Measurements from ENCODE around the gene IL17C.

The IL17C gene, protein sequence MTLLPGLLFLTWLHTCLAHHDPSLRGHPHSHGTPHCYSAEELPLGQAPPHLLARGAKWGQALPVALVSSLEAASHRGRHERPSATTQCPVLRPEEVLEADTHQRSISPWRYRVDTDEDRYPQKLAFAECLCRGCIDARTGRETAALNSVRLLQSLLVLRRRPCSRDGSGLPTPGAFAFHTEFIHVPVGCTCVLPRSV

GRCh38 chr16:88638323-88639230, at the start of gene IL17C:
IL17C (plus strand) TSS chr16:88638572; CDS start chr16:88638642, 70 bp downstream.
- Mint-ChIP-seq H3K4me1 (peaks cover 89% of the 10 kb centered on the region), H3K36me3 (peaks cover 16% of the 10 kb centered on the region), H3K27ac (peak within 1 kb of the TSS; percentile 16), H3K9me3 (peaks cover 3% of the 10 kb centered on the region), H3K4me3 (peak within 1 kb of the TSS; percentile 40), H3K27me3 (peaks cover 9% of the 10 kb centered on the region)
- no peak for ATAC-seq

GRCh38 chr16:88588754-88589153, 49.6 kb upstream of the IL17C start:
- no peak overlapping the region for H3K4me3 Mint-ChIP-seq
- no peaks in the 10 kb centered on the region for H3K27me3 Mint-ChIP-seq
- peaks cover 29% of the 10 kb centered on the region for H3K4me1 Mint-ChIP-seq
- ATAC-seq: no peak
- H3K27ac Mint-ChIP-seq: no peak overlapping the region
- peaks cover 54% of the 10 kb centered on the region for H3K36me3 Mint-ChIP-seq
- no peaks in the 10 kb centered on the region for H3K9me3 Mint-ChIP-seq

GRCh38 chr16:88589441-88589840, 48.9 kb upstream of the IL17C start:
- ATAC-seq: no peak
- no peak overlapping the region for H3K27ac Mint-ChIP-seq
- H3K27me3 Mint-ChIP-seq: no peaks in the 10 kb centered on the region
- no peaks in the 10 kb centered on the region for H3K9me3 Mint-ChIP-seq
- H3K36me3 Mint-ChIP-seq: peaks cover 53% of the 10 kb centered on the region
- peaks cover 28% of the 10 kb centered on the region for H3K4me1 Mint-ChIP-seq
- H3K4me3 Mint-ChIP-seq: no peak overlapping the region

DNA sequence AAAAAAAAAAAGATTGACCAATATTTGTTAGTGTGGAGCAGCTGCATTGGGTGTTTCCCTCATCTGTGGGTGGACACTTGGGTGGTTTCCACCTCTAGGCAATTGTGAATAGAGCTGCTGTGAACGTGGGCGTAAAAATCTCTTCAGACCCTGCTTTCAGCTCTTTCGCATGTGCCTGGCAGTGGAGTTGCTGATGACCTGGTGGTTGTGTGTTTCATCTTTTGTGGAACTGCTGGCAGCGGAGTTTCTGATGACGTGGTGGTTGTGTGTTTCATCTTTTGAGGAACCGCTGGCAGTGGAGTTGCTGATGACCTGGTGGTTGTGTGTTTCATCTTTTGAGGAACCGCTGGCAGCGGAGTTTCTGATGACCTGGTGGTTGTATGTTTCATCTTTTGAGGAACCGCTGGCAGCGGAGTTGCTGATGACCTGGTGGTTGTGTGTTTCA, 46.8 kb upstream of the IL17C start:
- Mint-ChIP-seq H3K36me3 (peaks cover 46% of the 10 kb centered on the region), H3K27me3 (no peaks in the 10 kb centered on the region), H3K9me3 (no peaks in the 10 kb centered on the region), H3K27ac (peak overlapping the region; percentile 76), H3K4me3 (peak overlapping the region; percentile 1), H3K4me1 (peaks cover 18% of the 10 kb centered on the region)
- ATAC-seq: peak; percentile 98

- Mint-ChIP-seq H3K36me3 (peaks cover 32% of the 10 kb centered on the region), H3K4me1 (peaks cover 26% of the 10 kb centered on the region), H3K27ac (no peak overlapping the region), H3K9me3 (no peaks in the 10 kb centered on the region), H3K4me3 (no peak overlapping the region), H3K27me3 (no peaks in the 10 kb centered on the region)
- no peak for ATAC-seq
Observed at GRCh38 chr16:88593061-88593460, 45.3 kb upstream of the IL17C start.

DNA sequence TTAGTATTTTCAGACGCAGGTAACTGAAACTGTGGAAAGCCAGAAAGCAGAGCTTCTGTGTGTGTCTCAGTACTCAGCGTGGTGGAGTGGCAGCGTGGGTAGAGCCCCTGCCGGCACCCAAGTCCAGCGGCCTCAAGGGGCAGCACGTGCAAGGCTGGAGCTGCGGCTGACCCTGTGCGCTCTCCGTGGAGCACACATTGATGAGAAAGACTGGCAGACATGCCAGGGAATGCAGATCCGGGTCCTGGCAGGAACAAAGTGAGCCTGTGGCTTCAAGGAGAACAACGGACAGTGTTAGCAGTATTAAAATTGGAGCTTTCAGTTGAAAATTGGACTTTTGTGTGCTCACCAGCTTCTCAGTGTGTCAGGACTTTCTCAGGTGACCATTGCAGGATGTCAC, 44.9 kb upstream of the IL17C start:
- no peaks in the 10 kb centered on the region for H3K27me3 Mint-ChIP-seq
- H3K36me3 Mint-ChIP-seq: peaks cover 28% of the 10 kb centered on the region
- H3K27ac Mint-ChIP-seq: no peak overlapping the region
- H3K4me1 Mint-ChIP-seq: peaks cover 30% of the 10 kb centered on the region
- H3K4me3 Mint-ChIP-seq: no peak overlapping the region
- ATAC-seq: no peak
- no peaks in the 10 kb centered on the region for H3K9me3 Mint-ChIP-seq

DNA sequence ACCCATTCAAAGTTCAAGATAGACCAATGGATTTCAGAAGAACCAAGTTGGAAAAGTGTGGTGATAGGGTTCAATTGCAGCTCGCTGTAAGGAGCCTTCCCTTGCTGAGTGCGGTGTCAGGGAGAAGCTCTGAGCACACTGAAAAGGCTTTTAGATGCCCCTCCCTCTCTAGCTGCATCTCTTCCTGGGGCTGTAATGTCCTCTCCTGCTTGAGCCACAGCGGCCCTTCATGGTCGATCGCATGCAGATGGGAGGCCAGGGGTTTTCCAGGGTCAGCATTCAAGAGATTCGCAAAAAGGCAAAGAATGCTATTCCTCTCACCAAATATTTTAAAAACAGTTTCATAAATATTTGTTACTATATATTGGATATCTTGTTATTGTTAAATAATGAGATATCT, 44.5 kb upstream of the IL17C start:
- H3K27me3 Mint-ChIP-seq: no peaks in the 10 kb centered on the region

DNA sequence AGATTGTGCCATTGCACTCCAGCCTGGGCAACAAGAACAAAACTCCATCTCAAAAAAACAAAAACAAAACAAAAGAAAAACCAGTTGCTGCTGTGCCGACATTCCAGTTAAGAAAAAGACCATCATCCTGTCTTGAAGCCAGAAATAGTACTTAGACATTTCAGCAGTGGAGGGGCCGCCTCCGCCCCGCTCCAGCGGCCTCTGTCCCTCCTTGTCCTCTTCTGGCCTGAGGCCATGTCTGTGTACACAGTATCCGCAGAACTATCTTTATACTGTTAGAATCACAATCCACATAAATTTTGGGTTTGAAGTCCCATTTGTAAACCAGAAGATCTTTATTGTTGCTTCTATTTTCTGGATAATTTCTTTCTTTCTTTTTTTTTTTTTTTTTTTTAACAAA, 43.3 kb upstream of the IL17C start:
- Mint-ChIP-seq H3K4me1 (peaks cover 30% of the 10 kb centered on the region), H3K27me3 (no peaks in the 10 kb centered on the region), H3K4me3 (no peak overlapping the region), H3K9me3 (no peaks in the 10 kb centered on the region), H3K36me3 (peaks cover 29% of the 10 kb centered on the region), H3K27ac (no peak overlapping the region)
- no peak for ATAC-seq

More for the DNA sequence above, 44.5 kb upstream of the IL17C start:
- Mint-ChIP-seq H3K36me3 (peaks cover 26% of the 10 kb centered on the region), H3K4me1 (peaks cover 30% of the 10 kb centered on the region), H3K4me3 (no peak overlapping the region), H3K9me3 (no peaks in the 10 kb centered on the region), H3K27ac (no peak overlapping the region)
- ATAC-seq: no peak

DNA sequence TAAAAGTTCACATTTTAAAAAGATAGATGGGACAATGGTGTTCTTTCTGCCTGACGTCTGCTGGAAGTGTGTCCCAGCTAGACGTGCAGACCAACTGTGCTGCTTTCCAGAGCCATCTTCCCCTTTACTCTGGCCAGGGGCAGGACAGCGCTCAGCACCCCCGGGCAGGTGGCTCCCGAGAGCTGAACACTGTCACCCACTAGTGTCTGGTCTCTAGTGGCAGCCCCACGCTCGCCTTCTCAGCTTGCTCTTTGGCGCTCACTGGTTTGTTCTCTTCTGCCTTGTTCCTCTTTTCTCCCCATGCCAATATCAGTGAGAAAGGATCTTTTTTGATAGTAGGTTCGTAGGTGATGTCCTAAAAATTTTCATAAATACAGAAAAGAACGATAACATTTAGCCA, 42.5 kb upstream of the IL17C start:
- H3K27ac Mint-ChIP-seq: no peak overlapping the region
- H3K9me3 Mint-ChIP-seq: no peaks in the 10 kb centered on the region
- no peaks in the 10 kb centered on the region for H3K27me3 Mint-ChIP-seq
- no peak overlapping the region for H3K4me3 Mint-ChIP-seq
- ATAC-seq: no peak
- H3K4me1 Mint-ChIP-seq: peaks cover 30% of the 10 kb centered on the region
- peaks cover 37% of the 10 kb centered on the region for H3K36me3 Mint-ChIP-seq

- Mint-ChIP-seq H3K27ac (no peak overlapping the region), H3K4me3 (no peak overlapping the region), H3K9me3 (no peaks in the 10 kb centered on the region), H3K4me1 (peaks cover 28% of the 10 kb centered on the region), H3K36me3 (peaks cover 43% of the 10 kb centered on the region), H3K27me3 (no peaks in the 10 kb centered on the region)
- ATAC-seq: no peak
Observed at GRCh38 chr16:88596483-88596882, 41.9 kb upstream of the IL17C start.

DNA sequence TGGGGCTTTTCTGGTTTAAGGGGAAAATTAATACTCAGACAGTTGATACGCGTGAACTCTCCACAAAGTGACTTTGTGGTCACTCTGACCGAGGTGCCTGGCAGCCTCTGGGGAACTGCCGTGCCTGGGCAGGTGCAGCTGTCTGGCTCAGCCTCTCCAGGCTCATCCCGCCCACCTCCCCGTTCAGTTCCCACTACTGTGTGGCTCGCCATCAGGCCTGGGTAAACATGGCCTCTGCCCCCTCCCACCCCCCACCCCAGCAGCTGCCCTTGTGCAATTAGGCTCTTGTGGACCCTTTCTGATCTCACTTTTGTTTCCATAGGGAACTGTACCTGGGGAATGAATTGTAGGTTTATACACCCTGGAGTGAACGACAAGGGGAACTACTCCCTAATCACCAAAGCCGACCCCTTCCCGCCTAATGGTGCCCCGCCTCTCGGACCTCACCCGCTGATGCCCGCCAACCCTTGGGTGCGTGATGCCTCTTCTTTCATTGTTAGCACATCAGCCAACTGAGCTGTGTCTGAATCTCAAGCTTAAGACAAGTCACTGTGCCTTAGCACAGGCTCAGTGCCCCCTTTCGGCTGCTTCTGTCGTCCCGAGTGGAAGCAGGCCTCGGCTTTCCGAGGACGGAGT, 40.4 kb upstream of the IL17C start:
- Mint-ChIP-seq H3K36me3 (peaks cover 42% of the 10 kb centered on the region), H3K4me3 (no peak overlapping the region), H3K27me3 (no peaks in the 10 kb centered on the region), H3K27ac (no peak overlapping the region), H3K9me3 (no peaks in the 10 kb centered on the region), H3K4me1 (peaks cover 22% of the 10 kb centered on the region)
- ATAC-seq: no peak

GRCh38 chr16:88599092-88599733, 39.2 kb upstream of the IL17C start:
- Mint-ChIP-seq H3K4me1 (peaks cover 22% of the 10 kb centered on the region), H3K36me3 (peaks cover 43% of the 10 kb centered on the region), H3K9me3 (no peaks in the 10 kb centered on the region), H3K4me3 (no peak overlapping the region), H3K27me3 (no peaks in the 10 kb centered on the region), H3K27ac (no peak overlapping the region)
- no peak for ATAC-seq

GRCh38 chr16:88599825-88600538, 38.4 kb upstream of the IL17C start:
- no peak for ATAC-seq
- H3K36me3 Mint-ChIP-seq: peaks cover 43% of the 10 kb centered on the region
- H3K27me3 Mint-ChIP-seq: no peaks in the 10 kb centered on the region
- H3K27ac Mint-ChIP-seq: no peak overlapping the region
- no peak overlapping the region for H3K4me3 Mint-ChIP-seq
- H3K9me3 Mint-ChIP-seq: no peaks in the 10 kb centered on the region
- peaks cover 22% of the 10 kb centered on the region for H3K4me1 Mint-ChIP-seq

GRCh38 chr16:88600539-88600896, 37.9 kb upstream of the IL17C start:
- no peak overlapping the region for H3K27ac Mint-ChIP-seq
- no peak for ATAC-seq
- peaks cover 44% of the 10 kb centered on the region for H3K36me3 Mint-ChIP-seq
- H3K9me3 Mint-ChIP-seq: no peaks in the 10 kb centered on the region
- no peaks in the 10 kb centered on the region for H3K27me3 Mint-ChIP-seq
- H3K4me1 Mint-ChIP-seq: peaks cover 22% of the 10 kb centered on the region
- no peak overlapping the region for H3K4me3 Mint-ChIP-seq

All from stimulated activated memory B cell treated with anti-CD40 and anti-IgM and Interleukin-4, amounts not matched to agents 10 μg/mL and 1 μg/mL and 100 μg/mL, for 72 hours (primary cell).